B cell (primary cell): Measurements from ENCODE around the gene HOXA4. TPM values are rescaled to one million over a fixed set of nuclear protein-coding genes. Genes with fewer than 3 reads are reported as not detected.

Source experiments
- ATAC-seq: fragments of 200-7000 bp; cut with Tn5 transposase; one replicate; pipeline ENCODE4 v1.10.0; 2021; ENCODE audit warnings: low read depth, mild to moderate bottlenecking, moderate number of reproducible peaks, moderate library complexity
- CTCF ChIA-PET: fragments of 350-600 bp; sonication (Branson Sonifier 250); formaldehyde crosslinking; loops from one replicate; lab custom pipeline; 2021; ENCODE audit warnings: antibody characterized with exemption, inconsistent platforms; lab: Charles Lee
- POLR2A ChIA-PET: fragments of 350-600 bp; sonication (Branson Sonifier 250); formaldehyde crosslinking; loops from one replicate; lab custom pipeline; 2021; ENCODE audit warnings: antibody characterized with exemption; lab: Charles Lee
- DNase-seq: peaks from one replicate; pipeline ENCODE4 v3.0.0; 2013
- H2AFZ ChIP-seq: 2 replicates; pipeline ENCODE4 v1.6.1; 2012; ENCODE audit warnings: mild to moderate bottlenecking, low read depth, low read length; ENCODE audit not compliant: insufficient read depth, poor library complexity, severe bottlenecking
- H3K27ac ChIP-seq, 2 donors: 1 replicate in 1 of 2; 2 replicates in 1 of 2; pipeline ENCODE4 v1.5.1; 2012 to 2013; ENCODE audit warnings: low read length in 2 of 2, mild to moderate bottlenecking in 2 of 2, moderate library complexity in 1 of 2
- H3K27me3 ChIP-seq, 4 experiments: fragments of 200-600 bp in 1 of 4; sonication (generic) in 1 of 4; replicated peaks in 1 of 4; 1 replicate in 2 of 4; 2 replicates in 2 of 4; pipeline versions ENCODE4 v1.6.1 to v1.7.0; 2013 to 2016; ENCODE audit warnings: low read length in 3 of 4, mild to moderate bottlenecking in 2 of 4, mixed read lengths in 1 of 4, moderate library complexity in 1 of 4; ENCODE audit not compliant: insufficient read depth in 4 of 4, control insufficient read depth in 3 of 4; ENCODE audit errors: control extremely low read depth in 1 of 4
- H3K36me3 ChIP-seq, 2 experiments: replicated peaks in 1 of 2; 1 replicate in 1 of 2; 2 replicates in 1 of 2; pipeline versions ENCODE4 v1.6.1 to v1.7.1; 2013; ENCODE audit warnings: low read length in 1 of 2; ENCODE audit not compliant: insufficient read depth in 2 of 2, control insufficient read depth in 1 of 2; ENCODE audit errors: control extremely low read depth in 1 of 2, extremely low read depth in 1 of 2
- H3K4me1 ChIP-seq, 2 donors: fragments of 200-600 bp in 1 of 2; sonication (generic) in 1 of 2; 1 replicate in 1 of 2; 2 replicates in 1 of 2; pipeline versions ENCODE4 v1.5.1 to v1.6.1; 2013 to 2017; ENCODE audit warnings: low read length in 2 of 2; ENCODE audit not compliant: control insufficient read depth in 2 of 2, insufficient read depth in 2 of 2
- H3K4me2 ChIP-seq: replicated peaks from 2 replicates; pipeline ENCODE3; 2012; ENCODE audit warnings: mild to moderate bottlenecking, low read depth, low read length; ENCODE audit not compliant: poor library complexity, severe bottlenecking
- H3K4me3 ChIP-seq, 5 experiments: fragments of 200-600 bp in 1 of 5; sonication (generic) in 1 of 5; 1 replicate in 3 of 5; 2 replicates in 2 of 5; pipeline versions ENCODE4 v1.5.1 to v1.7.0; 2011 to 2016; ENCODE audit warnings: low read length in 4 of 5, mild to moderate bottlenecking in 4 of 5, low read depth in 2 of 5, control low read depth in 1 of 5, moderate library complexity in 1 of 5; ENCODE audit not compliant: insufficient read depth in 1 of 5; ENCODE audit errors: control extremely low read depth in 1 of 5, extremely low read depth in 1 of 5
- H3K79me2 ChIP-seq: fragments of 200-600 bp; sonication (generic); one replicate; pipeline ENCODE4 v1.6.0; 2016; ENCODE audit warnings: low read length; ENCODE audit not compliant: control insufficient read depth, insufficient read depth
- H3K9ac ChIP-seq: fragments of 200-600 bp; sonication (generic); 2 replicates; pipeline ENCODE4 v1.6.1; 2017; ENCODE audit warnings: mild to moderate bottlenecking, low read length, moderate library complexity
- H3K9me3 ChIP-seq, 3 donors: one replicate each; pipeline versions ENCODE4 v1.6.1 to v1.7.1; 2013; ENCODE audit warnings: low read length in 2 of 3; ENCODE audit not compliant: control insufficient read depth in 2 of 3, insufficient read depth in 1 of 3; ENCODE audit errors: control extremely low read depth in 1 of 3
- H4K20me1 ChIP-seq: 2 replicates; pipeline ENCODE4 v1.6.0; 2012; ENCODE audit warnings: mild to moderate bottlenecking, low read length; ENCODE audit not compliant: insufficient read depth, control insufficient read depth, poor library complexity, severe bottlenecking
- H3K27ac Mint-ChIP-seq: one replicate; pipeline ENCODE4 v1.8.0; 2021; ENCODE audit warnings: mixed read lengths
- H3K27me3 Mint-ChIP-seq: one replicate; pipeline ENCODE4 v1.8.0; 2021; ENCODE audit warnings: mixed read lengths
- H3K4me1 Mint-ChIP-seq: one replicate; pipeline ENCODE4 v1.8.0; 2021; ENCODE audit warnings: mixed read lengths
- H3K4me3 Mint-ChIP-seq: one replicate; pipeline ENCODE4 v1.8.0; 2021; ENCODE audit warnings: mixed read lengths
- H3K9me3 Mint-ChIP-seq: one replicate; pipeline ENCODE4 v1.8.0; 2022; ENCODE audit warnings: mixed read lengths; ENCODE audit not compliant: insufficient read depth
- CTCF ChIP-seq: fragments of 200-600 bp; IDR thresholded peaks from one replicate; pipeline ENCODE4 v1.8.0; 2022; ENCODE audit warnings: antibody characterized with exemption, mild to moderate bottlenecking
- EZH2 ChIP-seq: IDR thresholded peaks from 2 replicates; pipeline ENCODE4 v1.6.1; 2012; ENCODE audit warnings: borderline replicate concordance, low read depth, mild to moderate bottlenecking, moderate library complexity, low read length; ENCODE audit not compliant: insufficient read depth, poor library complexity, severe bottlenecking
- WGBS: methylation state at CpG from one replicate; pipeline ENCODE4 v1.1.5; 2013; ENCODE audit warnings: missing lambda C conversion rate; ENCODE audit not compliant: insufficient coverage; 5-methylcytosine and 5-hydroxymethylcytosine counted together
- intact Hi-C: fragments of 100-400 bp; cut with micrococcal nuclease; formaldehyde crosslinking; loops from one replicate; pipeline ENCODE4 v1.10.0; 2022
- polyA plus RNA-seq: library from polyadenylated mRNA; depleted of rRNA; stranded (reverse); fragments of >200 nt; gene quantifications from 2 replicates; pipeline ENCODE4 v1.2.3, GENCODE V29; 2012
- total RNA-seq, 2 donors: library from RNA; stranded (reverse); fragments of 120-200 nt in 1 of 2; gene quantifications; 1 replicate in 1 of 2; 2 replicates in 1 of 2; pipeline versions ENCODE4 v1.2.3 to v1.2.4, GENCODE V29; 2013 to 2022

HOXA4 gene
- total and polyA plus RNA-seq, 2 donors (not counting 1 experiment from before 2014, with no cell fraction given), result 0.30 TPM; not detected in 1

- Histone ChIP-seq H3K4me2 (peak overlapping the region; percentile 97), H3K79me2 (no peaks in the 10 kb centered on the region), H3K27me3 (peaks cover 0 to 80% (median 49%) of the 10 kb centered on the region in 4 experiments), H3K4me1 (peaks cover 34 to 40% of the 10 kb centered on the region in 2 donors), H3K4me3 (peak overlapping the region; percentile 68 to 91 (median 79)), H3K9ac (peak overlapping the region; percentile 91), H2AFZ (peak overlapping the region; percentile 93), H3K9me3 (peaks cover 0 to 21% (median 0%) of the 10 kb centered on the region in 3 donors), H3K27ac (peak overlapping the region in 1 of 2 donors; percentile 2), H3K36me3 (no peaks in the 10 kb centered on the region), H4K20me1 (peaks cover 12% of the 10 kb centered on the region)
- ChIA-PET POLR2A (interaction anchor here (0.6 to 0.7 kb wide), 2 partner anchors 433 to 1458 kb away, joined by 5 to 11 read pairs; no protein-coding TSS in a partner anchor), CTCF (interaction anchor here (0.7 to 1.0 kb wide), 4 partner anchors 54 to 416 kb away, joined by 3 to 4 read pairs (median 4); no protein-coding TSS in a partner anchor)
- Mint-ChIP-seq H3K27me3 (peaks cover 59% of the 10 kb centered on the region), H3K4me1 (peaks cover 35% of the 10 kb centered on the region), H3K4me3 (peak overlapping the region; percentile 88), H3K9me3 (no peaks in the 10 kb centered on the region), H3K27ac (peak overlapping the region; percentile 68)
- intact Hi-C loops, result loop anchor here (1.0 to 5.0 kb wide), 6 partner anchors 34 to 1235 kb away; partner anchors contain the start of gene SKAP2
- DNase-seq, result peak; percentile 49
- under 1% methylated on average over 20 of the region's 41 CpGs for WGBS
- TF ChIP-seq EZH2, result no peak
- TF ChIP-seq CTCF, result no peak
- ATAC-seq, result no peak
These were observed 33.6 kb downstream of the HOXA4 start for GRCh38 chr7:27096768-27097514.
